DOHH2 (cell line): ENCODE measurements around the gene SLC1A2.

Source experiments
- CTCF ChIP-seq: fragments of 200-600 bp; sonication (generic); IDR thresholded peaks from one replicate; pipeline ENCODE4 v1.5.1; 2014; ENCODE audit warnings: antibody characterized with exemption, mild to moderate bottlenecking, low read depth, low read length; ENCODE audit not compliant: poor library complexity, severe bottlenecking
- EZH2phosphoT487 ChIP-seq: fragments of 200-600 bp; sonication (generic); IDR thresholded peaks from 2 replicates; pipeline ENCODE4 v1.6.1; 2017; ENCODE audit warnings: borderline replicate concordance, mild to moderate bottlenecking, antibody characterized with exemption, low read length, moderate library complexity, mixed read lengths

DNA sequence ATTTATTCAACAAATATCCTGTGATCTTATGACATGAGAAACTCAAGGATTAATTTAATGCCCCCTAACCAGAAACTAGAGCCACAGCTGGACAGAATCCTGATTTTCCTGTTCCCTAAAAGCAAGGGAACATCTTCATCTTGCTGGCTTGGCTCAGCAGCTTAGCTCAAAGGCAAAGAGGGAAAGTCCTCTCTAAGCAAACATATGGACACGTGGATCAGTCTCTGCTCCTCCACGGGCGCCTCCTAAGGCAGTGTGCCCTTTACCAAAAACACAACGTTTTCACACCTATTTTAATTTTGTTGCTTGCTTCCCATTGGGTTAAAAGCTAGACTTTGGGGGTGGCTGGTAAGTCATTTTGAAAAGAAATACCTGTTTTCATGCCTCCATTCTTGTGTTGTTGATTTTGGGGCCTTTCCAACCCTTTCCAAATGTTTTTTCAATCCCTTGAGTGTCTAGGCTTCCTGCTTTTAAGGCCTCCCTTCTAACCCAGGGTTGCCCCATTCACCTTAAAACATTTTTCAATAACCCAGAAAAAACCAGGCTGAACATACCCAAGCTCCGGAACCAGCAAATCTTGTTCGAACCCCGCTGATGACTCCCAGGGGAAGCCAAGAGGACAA is 15.5 kb downstream of the SLC1A2 start:
- TF ChIP-seq CTCF (no peak), EZH2phosphoT487 (no peak)
